Transverse colon (tissue), 4 donors: ENCODE data around the gene DOCK10. TPM values are rescaled to one million over a fixed set of nuclear protein-coding genes. Genes with fewer than 3 reads are reported as not detected.

Experiments used
- DNase-seq: peaks from one replicate; pipeline ENCODE4 v3.0.0-alpha.2; 2019
- H3K27ac ChIP-seq, 4 donors: fragments of 200-600 bp; sonication (generic); 2 replicates each; pipeline ENCODE4 v1.5.1; 2016 to 2018; ENCODE audit warnings: inconsistent platforms in 4 of 4
- H3K27me3 ChIP-seq: fragments of 200-600 bp; sonication (generic); 2 replicates; pipeline ENCODE4 v1.5.1; 2017; ENCODE audit warnings: inconsistent platforms
- H3K36me3 ChIP-seq, 4 donors: fragments of 200-600 bp; sonication (generic); 2 replicates each; pipeline ENCODE4 v1.5.1; 2017 to 2019; ENCODE audit warnings: inconsistent platforms in 4 of 4
- H3K4me1 ChIP-seq, 4 donors: fragments of 200-600 bp; sonication (generic); 2 replicates each; pipeline ENCODE4 v1.5.1; 2017 to 2020; ENCODE audit warnings: inconsistent platforms in 4 of 4
- H3K4me3 ChIP-seq, 4 donors: fragments of 200-600 bp; sonication (generic); 1 replicate in 1 of 4; 2 replicates in 3 of 4; pipeline versions ENCODE4 v1.5.1 to v1.6.1; 2017 to 2019; ENCODE audit warnings: inconsistent platforms in 4 of 4
- H3K9me3 ChIP-seq, 2 donors: fragments of 200-600 bp; sonication (generic); 2 replicates each; pipeline ENCODE4 v1.5.1; 2017 to 2019; ENCODE audit warnings: inconsistent platforms in 2 of 2
- EP300 ChIP-seq: sonication (generic); formaldehyde crosslinking; IDR thresholded peaks from one replicate; pipeline ENCODE4 v1.6.1; 2017; ENCODE audit warnings: antibody characterized with exemption, low read depth
- POLR2A ChIP-seq: fragments of 450-650 bp; IDR thresholded peaks from one replicate; pipeline ENCODE4 v1.6.1; 2016; ENCODE audit warnings: antibody characterized with exemption, mild to moderate bottlenecking, moderate library complexity
- POLR2AphosphoS5 ChIP-seq, 3 donors: sonication (generic); formaldehyde crosslinking; IDR thresholded peaks; one replicate each; pipeline ENCODE4 v1.6.1; 2016; ENCODE audit warnings: antibody characterized with exemption in 3 of 3
- WGBS, 2 donors: methylation state at CpG; one replicate each; pipeline ENCODE4 v1.1.5; 2018; ENCODE audit warnings: low coverage in 1 of 2; 5-methylcytosine and 5-hydroxymethylcytosine counted together
- in situ Hi-C, 4 donors: fragments of 200-750 bp; cut with MboI; loops; one replicate each; pipeline versions ENCODE4 v1.15.0 to v1.15.1; 2017; ENCODE audit warnings: low sequenced_read_pairs in 3 of 4, low pct_ligation_motif_present in 1 of 4, low pct_unique_long_range_greater_than_20kb in 1 of 4
- intact Hi-C: fragments of 100-400 bp; cut with DNase I; formaldehyde crosslinking; loops from one replicate; pipeline ENCODE4 v1.15.1; 2023; ENCODE audit warnings: low total_unique reads
- total RNA-seq, 4 donors: library from RNA; depleted of rRNA; stranded (reverse); fragments of >200 nt; gene quantifications; one replicate each; pipeline ENCODE4 v1.1.0, GENCODE V29; 2016
- TF ChIP-seq, protein P1 (sequence below), 5 experiments: fragments of 200-600 bp in 3 of 5; fragments of 450-650 bp in 2 of 5; sonication (generic) in 3 of 5; IDR thresholded peaks; 1 replicate in 2 of 5; 2 replicates in 3 of 5; pipeline ENCODE4 v1.5.1; 2016 to 2017; ENCODE audit warnings: antibody characterized with exemption in 5 of 5, inconsistent platforms in 3 of 5, mild to moderate bottlenecking in 2 of 5, moderate library complexity in 1 of 5

The DOCK10 gene
- total RNA-seq, 4 donors from 2014 or later: 5.2 to 64.7 (median 14.5) TPM

DNA sequence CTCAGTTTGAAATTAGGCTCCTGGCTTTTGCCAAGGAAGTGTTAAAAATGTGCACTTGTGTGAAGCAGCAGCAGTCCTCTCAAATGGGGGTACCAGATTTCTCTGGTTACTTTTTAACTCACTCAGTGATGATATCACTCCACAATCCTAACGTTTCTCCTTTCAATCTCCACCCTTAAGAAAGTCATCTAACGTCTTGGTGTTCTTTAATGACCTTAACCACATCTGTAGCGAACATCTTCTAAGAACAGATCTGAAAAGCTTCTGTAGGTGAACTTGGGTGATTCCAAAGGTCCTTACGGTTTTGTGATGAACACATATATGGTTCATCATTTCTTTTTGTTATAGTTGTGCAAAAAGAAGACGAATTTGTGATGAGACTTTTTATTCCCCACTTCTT, 73.2 kb downstream of the DOCK10 start:
- Histone ChIP-seq H3K36me3 (no peaks in the 10 kb centered on the region), H3K27ac (peak overlapping the region in 3 of 4 donors; percentile 26 to 62 (median 61)), H3K9me3 (no peaks in the 10 kb centered on the region), H3K27me3 (no peaks in the 10 kb centered on the region), H3K4me3 (no peak overlapping the region), H3K4me1 (peaks cover 0 to 66% (median 18%) of the 10 kb centered on the region in 4 donors)
- intact Hi-C loops (no loop called here), in situ Hi-C loops (no loop called here)
- TF ChIP-seq POLR2AphosphoS5 (IDR thresholded peaks at IDR 0.05) (no peak), POLR2A (no peak), EP300 (no peak)
- TF ChIP-seq, protein P1, sequence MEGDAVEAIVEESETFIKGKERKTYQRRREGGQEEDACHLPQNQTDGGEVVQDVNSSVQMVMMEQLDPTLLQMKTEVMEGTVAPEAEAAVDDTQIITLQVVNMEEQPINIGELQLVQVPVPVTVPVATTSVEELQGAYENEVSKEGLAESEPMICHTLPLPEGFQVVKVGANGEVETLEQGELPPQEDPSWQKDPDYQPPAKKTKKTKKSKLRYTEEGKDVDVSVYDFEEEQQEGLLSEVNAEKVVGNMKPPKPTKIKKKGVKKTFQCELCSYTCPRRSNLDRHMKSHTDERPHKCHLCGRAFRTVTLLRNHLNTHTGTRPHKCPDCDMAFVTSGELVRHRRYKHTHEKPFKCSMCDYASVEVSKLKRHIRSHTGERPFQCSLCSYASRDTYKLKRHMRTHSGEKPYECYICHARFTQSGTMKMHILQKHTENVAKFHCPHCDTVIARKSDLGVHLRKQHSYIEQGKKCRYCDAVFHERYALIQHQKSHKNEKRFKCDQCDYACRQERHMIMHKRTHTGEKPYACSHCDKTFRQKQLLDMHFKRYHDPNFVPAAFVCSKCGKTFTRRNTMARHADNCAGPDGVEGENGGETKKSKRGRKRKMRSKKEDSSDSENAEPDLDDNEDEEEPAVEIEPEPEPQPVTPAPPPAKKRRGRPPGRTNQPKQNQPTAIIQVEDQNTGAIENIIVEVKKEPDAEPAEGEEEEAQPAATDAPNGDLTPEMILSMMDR (IDR thresholded peaks at IDR 0.05): no peak
- DNase-seq: no peak
- 56 to 61% methylated on average over 5 of the region's 5 CpGs for WGBS, 2 donors

DNA sequence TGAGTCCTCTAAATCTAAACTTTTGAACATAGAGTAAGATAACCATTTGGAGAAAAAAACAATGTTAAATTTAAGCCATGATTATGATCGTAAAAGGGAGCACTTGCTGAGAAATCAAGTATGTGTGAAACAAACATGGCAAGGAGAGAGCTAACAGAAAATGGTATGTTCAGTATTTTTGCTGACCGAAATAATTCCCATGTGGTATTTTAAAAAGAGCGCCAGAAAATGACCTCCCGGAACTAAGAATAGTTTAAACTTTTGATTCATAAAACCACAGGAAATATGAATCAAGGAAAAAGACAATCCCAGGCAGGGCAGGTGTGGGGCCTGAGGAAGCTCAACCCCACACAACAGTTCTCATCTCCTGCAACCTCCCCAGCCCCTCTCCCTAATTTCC, 74.2 kb downstream of the DOCK10 start:
- H3K27me3 ChIP-seq: no peaks in the 10 kb centered on the region
- in situ Hi-C loops (no loop called here), intact Hi-C loops (no loop called here)
- H3K4me1 ChIP-seq: peaks cover 0 to 56% (median 18%) of the 10 kb centered on the region in 4 donors
- H3K4me3 ChIP-seq: no peak overlapping the region
- TF ChIP-seq EP300 (no peak), POLR2AphosphoS5 (IDR thresholded peaks at IDR 0.05) (no peak), POLR2A (no peak)
- TF ChIP-seq, protein P1 (IDR thresholded peaks at IDR 0.05): no peak
- WGBS, 2 donors: 61 to 81% methylated on average over 4 of the region's 4 CpGs
- no peaks in the 10 kb centered on the region for H3K36me3 ChIP-seq
- no peak for DNase-seq
- peak overlapping the region in 3 of 4 donors; percentile 60 to 69 (median 68) for H3K27ac ChIP-seq
- no peaks in the 10 kb centered on the region for H3K9me3 ChIP-seq

DNA sequence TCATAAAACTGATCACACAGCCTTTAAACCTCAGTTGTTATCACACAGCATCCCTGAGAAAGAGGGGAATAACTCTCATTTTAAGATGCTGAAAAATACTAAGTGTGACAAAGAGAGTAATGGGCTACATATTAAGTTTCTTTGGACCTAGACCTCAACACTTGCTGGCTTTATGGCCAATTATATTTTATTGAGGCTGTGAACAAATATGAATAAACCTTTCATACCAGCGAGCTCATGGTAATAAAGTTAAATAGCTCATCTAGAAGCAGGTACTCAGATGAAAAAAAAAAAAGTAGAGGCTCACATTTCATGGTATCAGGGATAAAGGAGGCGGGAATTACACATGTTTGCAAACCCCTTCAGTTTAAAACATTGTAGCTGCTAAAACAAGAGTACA, 75.7 kb downstream of the DOCK10 start:
- no peak for TF ChIP-seq EP300
- TF ChIP-seq, protein P1 (IDR thresholded peaks at IDR 0.05): no peak
- TF ChIP-seq POLR2AphosphoS5 (IDR thresholded peaks at IDR 0.05): no peak
- TF ChIP-seq POLR2A: no peak
- H3K4me1 ChIP-seq: peaks cover 0 to 51% (median 18%) of the 10 kb centered on the region in 4 donors
- H3K36me3 ChIP-seq: no peaks in the 10 kb centered on the region
- 60% methylated on average over 2 of the region's 2 CpGs for WGBS, 2 donors
- peak overlapping the region; percentile 28 to 69 (median 64) for H3K27ac ChIP-seq
- intact Hi-C loops (no loop called here), in situ Hi-C loops (no loop called here)
- H3K4me3 ChIP-seq: peak overlapping the region in 1 of 4 donors; percentile 24
- no peaks in the 10 kb centered on the region for H3K27me3 ChIP-seq
- H3K9me3 ChIP-seq: no peaks in the 10 kb centered on the region
- no peak for DNase-seq

DNA sequence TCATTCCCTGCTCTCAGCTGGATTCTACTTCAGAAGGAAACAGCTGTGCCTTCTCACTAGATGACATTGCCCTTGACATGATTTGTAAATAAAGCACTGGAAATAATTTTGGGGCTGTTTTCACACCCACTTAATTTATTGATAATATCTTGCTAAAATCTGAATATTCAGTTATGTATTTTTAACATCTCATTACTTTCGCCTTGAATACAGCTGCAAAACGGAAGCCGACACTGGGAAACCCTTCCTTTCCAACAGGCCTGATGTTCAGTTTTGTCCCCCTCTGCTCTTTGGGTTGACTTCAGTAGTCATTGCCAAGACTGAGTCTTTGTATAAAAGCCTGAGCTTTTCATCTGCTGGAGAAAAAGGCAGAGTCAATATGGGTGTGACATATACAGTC, 82.7 kb downstream of the DOCK10 start:
- intact Hi-C loops (no loop called here), in situ Hi-C loops (no loop called here)
- TF ChIP-seq POLR2A (no peak), POLR2AphosphoS5 (IDR thresholded peaks at IDR 0.05) (no peak), EP300 (no peak)
- TF ChIP-seq, protein P1 (IDR thresholded peaks at IDR 0.05): no peak
- Histone ChIP-seq H3K36me3 (no peaks in the 10 kb centered on the region), H3K9me3 (no peaks in the 10 kb centered on the region), H3K27ac (no peak overlapping the region), H3K27me3 (no peaks in the 10 kb centered on the region), H3K4me3 (no peak overlapping the region), H3K4me1 (peaks cover 0 to 31% (median 5%) of the 10 kb centered on the region in 4 donors)
- DNase-seq: no peak
- WGBS, 2 donors: 84 to 85% methylated on average over 3 of the region's 3 CpGs
